SH-SY5Y (cell line): ENCODE measurements around the gene DEPDC5.

Experiments
- GATA2 ChIP-seq: IDR thresholded peaks from 2 replicates; pipeline ENCODE4 v1.6.1; 2011; ENCODE audit warnings: mild to moderate bottlenecking, low read depth, low read length
- GATA3 ChIP-seq: IDR thresholded peaks from 2 replicates; pipeline ENCODE4 v1.6.1; 2011; ENCODE audit warnings: low read depth, mild to moderate bottlenecking, low read length, moderate library complexity

- TF ChIP-seq GATA2 (no peak), GATA3 (no peak)
Measured at GRCh38 chr22:31726692-31727091, 27.1 kb upstream of the DEPDC5 start.
